ENCODE results near the gene FHL2.
"Not testable (repeated sequence)": the region's sequence is repeated elsewhere in the genome, so short reads cannot be mapped to it uniquely, and the experiment has no call there.

FHL2 gene

DNA sequence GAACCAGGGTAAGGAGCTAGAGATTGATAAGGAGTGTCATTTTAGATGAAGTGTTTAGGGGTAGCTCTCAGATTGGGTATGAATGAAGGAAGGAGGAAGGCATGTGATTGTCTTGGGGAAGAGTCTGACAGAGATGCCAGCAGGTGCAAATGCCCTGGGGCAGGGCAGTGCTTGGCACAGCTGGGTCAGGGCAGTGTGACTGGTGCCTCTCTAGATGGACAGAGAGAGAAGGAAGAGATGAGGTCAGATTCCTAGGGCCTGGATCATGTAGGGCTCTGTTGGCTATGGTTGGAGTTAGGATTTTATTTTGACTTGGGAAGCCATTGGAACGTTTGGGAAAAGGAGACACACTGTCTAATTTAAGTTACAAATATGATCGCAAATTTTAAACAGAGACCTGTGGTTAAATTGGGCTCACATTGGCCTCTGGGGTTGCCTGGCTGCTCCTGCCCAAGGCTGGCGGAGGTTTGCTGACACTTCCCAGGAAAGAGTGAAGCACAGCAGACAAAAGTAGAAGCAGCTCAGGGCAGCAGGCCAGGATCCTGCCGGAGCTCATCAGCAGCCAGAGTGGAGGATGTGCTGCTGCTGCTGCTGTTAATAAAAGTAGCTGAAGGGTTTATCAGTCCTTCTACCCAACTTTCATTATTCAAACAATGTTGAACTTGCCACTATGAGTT, 32.7 kb upstream of the FHL2 start:
- ATAC-seq (ENCODE audit: low read depth) (no peak), DNase-seq (ENCODE audit: low spot score in 2 of 2) (no peak)
- Mint-ChIP-seq H3K27me3 (peaks cover 14% of the 10 kb centered on the region), H3K4me1 (no peaks in the 10 kb centered on the region), H3K4me3 (no peak overlapping the region), H3K27ac (no peak overlapping the region), H3K36me3 (no peaks in the 10 kb centered on the region), H3K9me3 (peaks cover 4% of the 10 kb centered on the region)

DNA sequence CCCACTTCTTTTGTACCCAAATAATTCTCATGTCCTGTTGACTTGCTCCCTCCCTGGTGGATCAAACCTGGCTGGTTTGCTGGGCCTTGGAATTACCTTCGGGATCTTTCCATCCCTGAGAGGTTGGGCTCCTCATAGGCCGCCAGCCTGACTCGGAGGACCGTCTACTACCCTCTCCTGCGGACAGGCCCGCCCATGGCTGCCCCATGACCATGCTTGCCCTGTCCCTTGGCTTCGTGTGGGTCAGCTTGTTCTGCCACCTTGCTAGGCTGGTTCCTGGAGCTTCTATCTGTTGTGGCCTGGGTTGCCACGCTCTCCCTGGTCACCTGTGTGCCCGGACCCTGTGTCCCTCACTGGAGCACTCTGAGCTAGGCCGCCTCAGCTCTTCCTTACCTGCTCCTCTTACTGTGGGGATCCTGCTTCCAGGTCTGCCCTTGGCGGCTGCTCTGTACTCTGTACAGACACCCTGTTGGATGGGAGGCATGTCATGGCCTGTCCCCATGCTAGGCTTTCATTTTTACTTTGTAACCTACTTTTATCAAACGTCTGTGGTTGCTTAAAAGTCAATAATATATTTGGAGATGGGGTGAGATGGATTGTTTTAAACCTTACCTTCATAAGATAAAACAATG, 29.7 kb upstream of the FHL2 start:
- no peaks in the 10 kb centered on the region for H3K4me1 Mint-ChIP-seq
- no peak for ATAC-seq (ENCODE audit: low read depth)
- peaks cover 13% of the 10 kb centered on the region for H3K27me3 Mint-ChIP-seq
- DNase-seq (ENCODE audit: low spot score in 2 of 2), result no peak
- H3K4me3 Mint-ChIP-seq, result no peak overlapping the region
- peaks cover 5% of the 10 kb centered on the region for H3K9me3 Mint-ChIP-seq
- no peak overlapping the region for H3K27ac Mint-ChIP-seq
- no peaks in the 10 kb centered on the region for H3K36me3 Mint-ChIP-seq

DNA sequence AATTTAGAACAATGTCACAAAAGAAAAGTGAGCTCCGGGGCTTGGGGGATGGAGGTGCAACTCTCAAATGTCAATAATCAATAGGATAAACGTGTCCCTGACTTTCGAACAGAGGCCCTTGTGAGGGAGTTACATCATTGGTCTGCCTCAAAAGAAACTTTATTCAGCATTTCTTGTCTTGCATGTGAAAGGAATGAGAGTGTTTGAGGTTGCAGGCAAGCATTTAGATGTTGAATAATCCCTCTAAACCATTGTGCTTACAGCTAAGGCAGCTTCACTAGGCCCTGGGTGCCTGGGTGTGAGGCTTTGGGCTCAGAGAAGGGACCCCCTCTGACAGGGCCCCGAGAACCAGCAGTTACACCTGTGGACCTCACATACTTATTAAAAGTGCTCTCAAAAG, 28.6 kb upstream of the FHL2 start:
- Mint-ChIP-seq H3K4me3 (no peak overlapping the region), H3K27ac (no peak overlapping the region)

GRCh38 chr2:105426626-105427292, 27.9 kb upstream of the FHL2 start:
- ATAC-seq (ENCODE audit: low read depth), result no peak
- Mint-ChIP-seq H3K4me1 (no peaks in the 10 kb centered on the region), H3K9me3 (peaks cover 5% of the 10 kb centered on the region), H3K27me3 (peaks cover 17% of the 10 kb centered on the region), H3K36me3 (no peaks in the 10 kb centered on the region), H3K27ac (no peak overlapping the region), H3K4me3 (no peak overlapping the region)
- DNase-seq (ENCODE audit: low spot score in 2 of 2), result no peak

More for the DNA sequence above, 28.6 kb upstream of the FHL2 start:
- peaks cover 5% of the 10 kb centered on the region for H3K9me3 Mint-ChIP-seq
- H3K4me1 Mint-ChIP-seq, result no peaks in the 10 kb centered on the region
- ATAC-seq (ENCODE audit: low read depth) (no peak), DNase-seq (ENCODE audit: low spot score in 2 of 2) (no peak)
- peaks cover 12% of the 10 kb centered on the region for H3K27me3 Mint-ChIP-seq
- H3K36me3 Mint-ChIP-seq, result no peaks in the 10 kb centered on the region

- H3K4me1 Mint-ChIP-seq, result no peaks in the 10 kb centered on the region
- no peak overlapping the region for H3K27ac Mint-ChIP-seq
- ATAC-seq (ENCODE audit: low read depth) (no peak), DNase-seq (ENCODE audit: low spot score in 2 of 2) (no peak)
- H3K4me3 Mint-ChIP-seq, result no peak overlapping the region
- H3K9me3 Mint-ChIP-seq, result peaks cover 2% of the 10 kb centered on the region
- H3K36me3 Mint-ChIP-seq, result no peaks in the 10 kb centered on the region
- peaks cover 14% of the 10 kb centered on the region for H3K27me3 Mint-ChIP-seq
Observed at GRCh38 chr2:105425936-105426625, 27.2 kb upstream of the FHL2 start.

DNA sequence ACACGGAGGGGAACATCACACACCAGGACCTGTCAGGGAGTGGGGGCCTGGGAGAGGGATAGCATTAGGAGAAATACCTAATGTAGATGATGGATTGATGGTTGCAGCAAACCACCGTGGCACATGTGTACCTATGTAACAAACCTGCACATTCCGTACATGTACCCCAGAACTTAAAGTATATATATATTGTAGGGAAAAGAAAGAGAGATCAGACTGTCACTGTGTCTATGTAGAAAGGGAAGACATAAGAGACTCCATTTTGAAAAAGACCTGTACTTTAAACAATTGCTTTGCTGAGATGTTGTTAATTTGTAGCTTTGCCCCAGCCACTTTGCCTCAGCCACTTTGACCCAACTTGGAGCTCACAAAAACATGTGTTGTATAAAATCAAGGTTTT, 26.0 kb upstream of the FHL2 start:
- ATAC-seq (ENCODE audit: low read depth); H3K4me1 Mint-ChIP-seq; H3K9me3 Mint-ChIP-seq; DNase-seq (ENCODE audit: low spot score in 2 of 2); H3K36me3 Mint-ChIP-seq; H3K4me3 Mint-ChIP-seq; H3K27ac Mint-ChIP-seq: not testable (repeated sequence)
- peaks cover 16% of the 10 kb centered on the region for H3K27me3 Mint-ChIP-seq

- Mint-ChIP-seq H3K27ac (no peak overlapping the region), H3K9me3 (peaks cover 6% of the 10 kb centered on the region), H3K36me3 (no peaks in the 10 kb centered on the region), H3K4me3 (no peak overlapping the region), H3K4me1 (no peaks in the 10 kb centered on the region), H3K27me3 (peaks cover 14% of the 10 kb centered on the region)
- DNase-seq (ENCODE audit: low spot score in 2 of 2) (no peak), ATAC-seq (ENCODE audit: low read depth) (no peak)
Observed at GRCh38 chr2:105422801-105423200, 23.9 kb upstream of the FHL2 start.

GRCh38 chr2:105421053-105421452, 22.2 kb upstream of the FHL2 start:
- Mint-ChIP-seq H3K36me3 (no peaks in the 10 kb centered on the region), H3K4me1 (no peaks in the 10 kb centered on the region), H3K27me3 (peaks cover 12% of the 10 kb centered on the region)

DNA sequence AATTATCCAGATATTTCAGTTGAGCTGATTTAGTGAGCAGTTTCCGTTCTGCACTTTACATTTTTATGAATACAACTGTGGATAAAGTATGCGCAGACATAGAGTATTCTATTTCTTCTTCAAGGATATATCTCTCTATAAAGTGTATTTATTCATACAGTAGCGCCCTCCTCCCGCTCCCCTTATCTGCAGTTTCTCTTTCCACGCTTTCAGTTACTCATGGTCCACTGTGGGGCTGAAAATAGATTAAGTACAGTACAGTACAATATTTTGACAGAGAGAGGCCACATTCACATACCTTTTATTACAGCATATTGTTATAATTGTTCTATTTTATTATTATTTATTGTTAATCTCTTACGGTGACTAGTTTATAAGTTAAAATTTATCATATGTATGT, 19.7 kb upstream of the FHL2 start:
- ATAC-seq (ENCODE audit: low read depth), result no peak
- no peak overlapping the region for H3K4me3 Mint-ChIP-seq

More at GRCh38 chr2:105421053-105421452, 22.2 kb upstream of the FHL2 start:
- ATAC-seq (ENCODE audit: low read depth) (no peak), DNase-seq (ENCODE audit: low spot score in 2 of 2) (no peak)
- H3K27ac Mint-ChIP-seq, result no peak overlapping the region
- H3K9me3 Mint-ChIP-seq, result peaks cover 6% of the 10 kb centered on the region
- no peak overlapping the region for H3K4me3 Mint-ChIP-seq

GRCh38 chr2:105417857-105418436, 19.1 kb upstream of the FHL2 start:
- peaks cover 4% of the 10 kb centered on the region for H3K9me3 Mint-ChIP-seq
- H3K4me1 Mint-ChIP-seq, result no peaks in the 10 kb centered on the region
- no peak overlapping the region for H3K27ac Mint-ChIP-seq
- ATAC-seq (ENCODE audit: low read depth) (no peak), DNase-seq (ENCODE audit: low spot score in 2 of 2) (no peak)
- H3K36me3 Mint-ChIP-seq, result no peaks in the 10 kb centered on the region
- H3K4me3 Mint-ChIP-seq, result no peak overlapping the region
- H3K27me3 Mint-ChIP-seq, result peaks cover 11% of the 10 kb centered on the region

More for the DNA sequence above, 19.7 kb upstream of the FHL2 start:
- no peaks in the 10 kb centered on the region for H3K36me3 Mint-ChIP-seq
- DNase-seq (ENCODE audit: low spot score in 2 of 2), result no peak
- H3K9me3 Mint-ChIP-seq, result peaks cover 4% of the 10 kb centered on the region
- peaks cover 11% of the 10 kb centered on the region for H3K27me3 Mint-ChIP-seq
- no peak overlapping the region for H3K27ac Mint-ChIP-seq
- H3K4me1 Mint-ChIP-seq, result no peaks in the 10 kb centered on the region

DNA sequence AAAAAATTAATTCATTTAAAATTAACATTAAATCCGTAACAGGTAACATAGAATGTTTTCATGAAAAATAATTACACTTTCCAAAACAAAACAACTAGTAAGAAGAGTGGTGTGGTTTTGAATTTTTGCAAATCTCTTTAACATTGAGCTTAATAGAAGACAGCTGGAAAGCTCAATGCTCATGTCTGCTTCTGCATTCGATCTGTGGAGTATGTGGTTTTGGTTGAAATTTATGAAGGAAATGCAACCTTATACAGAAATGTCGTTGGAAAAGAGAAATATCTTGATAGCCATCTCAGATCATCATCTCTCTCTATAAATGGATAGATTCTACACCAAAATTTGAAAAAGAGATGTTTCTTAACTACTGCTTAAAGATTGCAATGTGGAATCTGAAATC, 17.3 kb upstream of the FHL2 start:
- no peak for DNase-seq (ENCODE audit: low spot score in 2 of 2)
- Mint-ChIP-seq H3K4me3 (no peak overlapping the region), H3K4me1 (peaks cover 5% of the 10 kb centered on the region), H3K36me3 (no peaks in the 10 kb centered on the region), H3K27ac (no peak overlapping the region), H3K9me3 (peaks cover 4% of the 10 kb centered on the region), H3K27me3 (peaks cover 13% of the 10 kb centered on the region)
- ATAC-seq (ENCODE audit: low read depth), result no peak

DNA sequence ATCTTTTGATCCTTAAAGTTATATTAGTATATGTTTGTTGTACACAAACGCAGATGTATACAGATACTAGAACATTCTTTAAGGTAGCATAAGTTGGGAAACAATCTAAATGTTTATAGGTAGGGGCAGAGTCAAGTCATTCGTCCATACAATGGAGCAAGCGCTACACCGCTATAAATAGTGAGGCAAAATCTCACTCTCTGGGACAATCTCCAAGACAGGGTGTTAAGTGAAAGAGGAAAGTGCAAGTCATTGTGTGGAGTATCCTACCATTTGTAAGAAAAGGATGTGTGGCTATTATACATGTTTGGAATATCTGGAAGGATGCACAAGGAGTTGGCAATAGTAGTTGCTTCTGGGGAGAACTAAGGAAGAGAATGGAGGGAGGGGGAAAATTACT, 16.2 kb upstream of the FHL2 start:
- peaks cover 10% of the 10 kb centered on the region for H3K27me3 Mint-ChIP-seq
- ATAC-seq (ENCODE audit: low read depth), result no peak

GRCh38 chr2:105413206-105413605, 14.4 kb upstream of the FHL2 start:
- peaks cover 5% of the 10 kb centered on the region for H3K4me1 Mint-ChIP-seq
- H3K36me3 Mint-ChIP-seq, result no peaks in the 10 kb centered on the region
- DNase-seq (ENCODE audit: low spot score in 2 of 2) (no peak), ATAC-seq (ENCODE audit: low read depth) (no peak)
- H3K27me3 Mint-ChIP-seq, result peaks cover 18% of the 10 kb centered on the region
- H3K27ac Mint-ChIP-seq, result no peak overlapping the region
- H3K9me3 Mint-ChIP-seq, result no peaks in the 10 kb centered on the region
- no peak overlapping the region for H3K4me3 Mint-ChIP-seq

More for the DNA sequence above, 16.2 kb upstream of the FHL2 start:
- DNase-seq (ENCODE audit: low spot score in 2 of 2), result no peak
- Mint-ChIP-seq H3K9me3 (peaks cover 1% of the 10 kb centered on the region), H3K4me3 (no peak overlapping the region), H3K4me1 (peaks cover 5% of the 10 kb centered on the region), H3K36me3 (no peaks in the 10 kb centered on the region), H3K27ac (no peak overlapping the region)

GRCh38 chr2:105412584-105412983, 13.7 kb upstream of the FHL2 start:
- Mint-ChIP-seq H3K4me3 (no peak overlapping the region), H3K36me3 (no peaks in the 10 kb centered on the region), H3K27ac (no peak overlapping the region), H3K4me1 (peaks cover 5% of the 10 kb centered on the region), H3K9me3 (no peaks in the 10 kb centered on the region), H3K27me3 (peaks cover 19% of the 10 kb centered on the region)
- no peak for DNase-seq (ENCODE audit: low spot score in 2 of 2)
- no peak for ATAC-seq (ENCODE audit: low read depth)

All from memory B cell (primary cell).